Right forelimb (tissue), 1 donor: ENCODE results near the gene AGXT2.
"Not testable (repeated sequence)": the region's sequence is repeated elsewhere in the genome, so short reads cannot be mapped to it uniquely, and the experiment has no call there.

ENCODE experiments used
- DNase-seq: peaks from one replicate; pipeline ENCODE4 v3.0.0-alpha.2; 2018

The AGXT2 gene

GRCh38 chr5:35012365-35012764 lies 35.4 kb downstream of the AGXT2 start:
- no peak for DNase-seq

DNA sequence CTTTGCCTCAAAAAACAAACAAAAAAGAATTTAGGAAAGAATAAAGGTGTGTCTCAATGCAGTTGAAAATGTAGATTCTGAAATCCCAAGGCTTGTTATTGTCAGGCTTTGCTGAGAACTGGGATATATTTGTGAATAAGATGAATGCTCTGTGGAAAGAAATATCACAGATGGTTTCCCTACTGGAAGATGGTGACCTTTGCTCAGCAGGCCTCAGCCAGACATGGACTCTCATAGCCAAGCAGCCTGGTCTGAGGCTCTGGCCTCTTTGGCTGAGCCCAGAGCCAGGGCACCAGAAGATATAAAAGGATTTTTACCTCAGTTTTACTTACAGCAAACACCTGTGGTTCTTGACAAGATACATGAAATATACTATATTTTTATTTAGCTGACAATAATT lies 37.1 kb downstream of the AGXT2 start:
- DNase-seq, result no peak

DNA sequence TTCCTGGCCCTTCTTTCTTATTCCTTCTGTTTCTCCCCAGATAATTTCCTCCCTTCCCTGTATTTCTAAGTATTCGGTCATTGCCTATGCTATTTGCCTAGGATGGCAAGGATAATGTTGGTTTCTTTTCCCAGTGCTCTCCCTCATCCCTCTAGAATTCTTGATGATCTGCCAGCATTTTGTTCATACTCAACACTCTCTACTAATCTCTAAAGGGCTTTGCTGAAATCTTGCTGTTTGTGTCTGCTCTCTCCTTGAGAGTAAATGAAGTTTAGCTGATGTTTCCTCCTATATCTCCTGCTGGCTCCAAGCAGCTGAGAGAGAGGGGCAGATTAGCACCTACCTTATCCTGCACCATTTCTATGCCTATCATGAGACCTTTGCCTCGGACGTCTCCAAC lies 38.1 kb downstream of the AGXT2 start:
- no peak for DNase-seq

- DNase-seq, result no peak
Observed at GRCh38 chr5:35009019-35009418, 38.7 kb downstream of the AGXT2 start.

DNA sequence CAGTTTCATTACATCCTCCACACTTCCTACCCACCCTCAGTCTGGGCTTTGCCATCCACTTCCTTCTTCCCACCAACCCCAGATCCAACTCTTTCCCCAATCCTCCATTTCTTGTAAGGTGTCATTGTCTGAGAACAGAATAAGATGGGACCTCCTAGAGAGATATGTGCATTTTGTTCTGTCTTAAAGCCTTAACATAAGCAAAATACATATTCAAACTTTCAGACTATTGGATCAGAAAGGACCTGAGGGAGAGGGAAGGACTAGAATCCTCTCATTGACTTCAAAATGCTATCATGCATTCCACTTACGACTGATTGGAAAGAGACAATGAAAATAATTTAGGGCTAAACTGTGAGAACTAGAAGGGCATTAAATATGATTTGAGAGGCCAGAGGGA lies 43.0 kb downstream of the AGXT2 start:
- no peak for DNase-seq

GRCh38 chr5:35004200-35004599 lies 43.5 kb downstream of the AGXT2 start:
- no peak for DNase-seq

GRCh38 chr5:35003018-35003957 lies 44.5 kb downstream of the AGXT2 start:
- DNase-seq, result peak; percentile 61

- no peak for DNase-seq
Observed at GRCh38 chr5:35002459-35002858, 45.3 kb downstream of the AGXT2 start.

DNA sequence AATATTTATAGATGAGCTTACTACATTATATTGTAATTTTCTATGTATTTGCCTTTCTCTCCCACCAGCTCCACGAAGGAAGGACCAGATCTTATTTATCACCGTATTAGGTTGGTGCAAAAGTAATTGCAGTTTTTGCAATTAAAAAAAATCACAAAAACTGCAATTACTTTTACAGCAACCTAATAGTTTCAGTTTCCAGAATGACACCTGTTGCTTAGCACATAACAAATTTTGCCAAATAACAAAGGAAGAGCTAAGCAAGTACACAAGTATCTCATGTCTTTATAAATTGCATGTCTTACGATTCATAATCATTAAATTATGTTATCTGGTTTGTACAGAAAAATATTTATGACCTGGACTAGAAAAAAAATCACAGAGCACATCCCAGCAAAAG lies 45.9 kb downstream of the AGXT2 start:
- DNase-seq, result no peak

GRCh38 chr5:34998058-34998789 lies 49.5 kb downstream of the AGXT2 start:
- DNase-seq, result no peak

DNA sequence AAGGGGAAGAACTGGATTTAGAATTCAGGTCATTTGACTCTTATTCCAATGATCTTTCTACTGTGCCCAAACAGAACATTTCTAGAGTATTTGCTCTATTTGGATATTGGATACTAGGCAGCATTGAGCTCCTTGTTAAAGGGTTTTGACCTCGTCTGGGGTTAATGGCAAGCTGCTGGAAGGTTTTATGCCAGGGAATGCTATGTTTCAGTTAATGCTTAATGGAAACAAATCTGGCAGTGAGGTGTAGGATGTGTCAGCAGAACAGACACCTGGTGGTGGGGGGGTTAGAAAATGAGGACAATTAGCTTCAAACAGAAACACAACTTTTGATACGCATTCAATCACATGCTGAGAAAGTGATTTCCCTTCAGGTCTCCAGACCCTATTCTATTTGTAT lies 51.5 kb downstream of the AGXT2 start:
- DNase-seq, result no peak

DNA sequence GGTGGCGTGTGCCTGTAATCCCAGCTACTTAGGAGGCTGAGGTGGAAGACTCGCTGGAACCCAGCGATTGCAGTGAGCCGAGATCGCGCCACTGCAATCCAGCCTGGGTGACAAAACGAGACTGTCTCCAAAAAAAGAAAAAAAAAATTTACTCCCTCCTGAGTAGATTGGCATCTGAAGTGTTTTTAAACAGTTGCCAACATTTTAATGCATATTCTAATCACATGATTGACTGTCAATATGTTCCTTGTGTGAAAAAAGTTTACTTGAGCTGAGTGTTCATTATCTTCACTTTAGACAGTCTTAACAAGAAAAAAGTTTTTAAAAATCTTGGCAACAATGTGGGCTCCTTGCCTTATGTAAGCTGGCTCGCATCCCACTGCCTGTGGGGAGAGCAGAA lies 53.8 kb downstream of the AGXT2 start:
- DNase-seq, result no peak

GRCh38 chr5:34991486-34992238 lies 56.1 kb downstream of the AGXT2 start:
- no peak for DNase-seq

GRCh38 chr5:34986965-34987364 lies 60.8 kb downstream of the AGXT2 start:
- no peak for DNase-seq

- DNase-seq, result no peak
Observed at GRCh38 chr5:34982823-34983222, 64.9 kb downstream of the AGXT2 start.

DNA sequence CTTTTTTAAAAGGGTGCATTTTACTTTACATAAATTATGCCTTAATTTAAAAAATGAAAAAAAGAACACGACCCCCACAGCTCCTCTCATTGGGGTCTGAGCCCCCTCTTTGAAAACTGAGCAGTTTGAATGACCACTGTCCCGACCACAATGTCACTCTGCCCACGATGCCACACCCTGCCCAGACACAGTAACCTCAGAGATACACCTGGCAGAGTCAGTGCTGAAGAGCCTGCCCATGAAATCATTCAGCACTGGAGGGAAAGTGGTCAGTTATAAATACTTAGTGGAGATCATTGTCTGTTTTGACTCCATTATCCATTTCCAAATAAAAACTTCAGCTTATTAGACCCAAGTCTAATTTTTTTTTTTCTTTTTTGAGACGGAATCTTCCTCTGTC lies 69.1 kb downstream of the AGXT2 start:
- DNase-seq, result no peak

GRCh38 chr5:34977934-34978613 lies 69.7 kb downstream of the AGXT2 start:
- DNase-seq, result no peak

DNA sequence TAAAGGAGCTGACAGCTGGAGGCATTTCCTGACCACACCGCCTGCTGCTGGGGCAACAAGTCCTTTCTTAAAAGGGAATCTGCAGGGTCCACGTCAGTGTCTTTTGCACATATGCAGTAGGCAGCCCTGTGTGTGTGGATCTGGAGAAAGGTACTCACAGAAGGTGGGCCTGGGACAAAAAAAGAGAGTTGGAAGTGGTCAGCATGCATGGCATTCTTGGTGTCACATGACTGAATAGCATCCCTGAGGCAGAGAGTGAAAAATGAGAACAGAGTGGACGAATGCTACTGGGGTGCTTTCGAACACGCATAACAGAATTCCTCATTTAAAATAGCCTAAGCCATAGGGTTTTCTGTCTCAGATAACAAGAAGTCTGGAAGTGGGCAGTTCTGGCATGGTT lies 71.4 kb downstream of the AGXT2 start:
- no peak for DNase-seq

- not testable (repeated sequence) for DNase-seq
Observed at GRCh38 chr5:34971655-34972054, 76.1 kb downstream of the AGXT2 start.

- DNase-seq, result no peak
Observed at GRCh38 chr5:34970552-34970951, 77.2 kb downstream of the AGXT2 start.

DNA sequence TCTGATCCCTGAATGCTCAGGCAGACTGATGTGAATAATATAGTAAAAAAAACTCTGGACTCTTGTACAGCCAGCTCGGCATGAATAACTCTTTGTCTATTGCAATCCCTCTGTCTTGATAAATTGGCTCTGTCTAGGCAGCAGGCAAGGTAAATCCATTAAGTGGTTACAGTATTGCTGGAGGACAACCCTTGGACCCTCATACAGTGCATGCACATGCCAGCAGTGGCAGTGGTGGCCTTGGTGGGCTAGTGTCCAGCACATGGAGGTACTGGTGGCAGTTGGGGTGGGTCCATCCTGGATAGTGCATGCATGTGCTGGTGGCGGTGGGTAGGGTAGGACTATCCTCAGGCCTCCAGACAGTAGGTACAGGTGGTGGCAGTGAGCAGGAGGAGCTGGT lies 79.5 kb downstream of the AGXT2 start:
- DNase-seq, result no peak

DNA sequence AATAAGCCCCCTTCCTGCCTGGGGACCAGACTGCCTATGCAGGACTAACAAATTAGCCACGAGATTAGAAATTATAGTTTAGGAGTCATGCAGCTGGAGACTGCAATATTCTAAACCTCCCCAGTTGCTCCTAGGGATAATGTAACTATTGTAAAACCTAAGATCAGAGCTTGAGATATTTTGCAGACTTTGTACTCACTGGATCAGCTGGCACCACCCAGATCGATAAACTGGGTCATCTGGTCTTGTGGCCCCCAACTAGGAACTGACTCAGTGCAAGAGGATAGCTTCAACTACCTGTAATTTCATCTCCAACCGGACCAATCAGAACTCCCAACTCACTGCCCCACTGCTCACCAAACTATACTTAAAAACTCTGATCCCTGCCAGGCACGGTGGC lies 80.2 kb downstream of the AGXT2 start:
- no peak for DNase-seq

DNA sequence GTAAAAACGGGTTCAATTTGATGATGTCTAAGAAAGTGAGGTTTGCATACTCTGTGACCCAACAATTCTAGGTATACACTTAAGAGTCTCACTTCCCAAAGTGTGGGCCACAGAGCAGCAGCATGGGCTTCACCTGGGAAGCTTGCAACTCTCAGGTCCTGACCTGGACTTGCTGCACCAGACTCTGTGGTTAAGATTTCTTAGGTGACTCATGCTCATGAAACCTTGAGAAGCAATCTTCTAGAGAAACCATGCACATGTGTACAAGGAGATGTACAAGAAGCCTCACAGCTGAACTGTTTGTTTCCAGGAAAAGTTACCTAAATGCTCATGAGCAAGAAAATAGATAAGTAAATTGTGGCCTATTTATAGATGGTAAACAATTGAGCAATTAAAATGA lies 88.4 kb downstream of the AGXT2 start:
- DNase-seq, result no peak
